ENCODE measurements around the gene XXYLT1. TPM values are rescaled to one million over a fixed set of nuclear protein-coding genes. Genes with fewer than 3 reads are reported as not detected.

XXYLT1 gene
- total and polyA plus RNA-seq, 2 of the 8 experiments (the other 6 are each of a cell fraction or from before 2014, with no cell fraction given): 18.9 to 23.8 TPM

DNA sequence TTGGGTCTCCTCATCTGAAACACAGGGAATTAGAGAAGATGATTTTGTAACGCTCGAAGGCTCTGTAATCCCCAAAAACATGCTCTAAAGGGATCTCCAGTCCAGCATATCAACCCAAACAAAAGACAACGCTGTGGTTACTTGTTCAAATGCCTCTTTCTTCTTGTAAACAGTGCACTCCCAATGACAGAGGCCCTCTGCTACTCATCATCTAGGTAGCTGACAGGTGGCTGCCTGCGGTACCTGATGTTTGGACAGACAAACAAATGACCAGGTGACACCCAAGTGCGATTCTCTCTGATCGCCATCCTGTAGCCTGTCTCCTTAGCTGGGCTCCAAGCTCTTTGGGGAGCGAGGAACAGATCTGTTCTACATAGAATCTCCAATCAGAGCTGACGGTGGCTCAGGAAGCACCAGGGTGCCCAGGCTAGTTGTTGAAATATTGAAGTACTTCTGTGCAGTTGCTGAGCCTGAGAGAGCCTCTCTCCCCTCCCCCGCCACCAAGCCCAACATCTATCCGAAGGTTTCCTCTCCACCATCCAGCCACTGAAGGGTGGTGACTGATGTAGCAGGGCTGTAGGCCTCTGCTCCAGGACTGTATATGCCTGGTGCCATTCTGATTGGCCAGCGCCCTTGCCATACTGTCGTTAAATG, 238.7 kb downstream of the XXYLT1 start (continued):
- TF ChIP-seq, protein P1, sequence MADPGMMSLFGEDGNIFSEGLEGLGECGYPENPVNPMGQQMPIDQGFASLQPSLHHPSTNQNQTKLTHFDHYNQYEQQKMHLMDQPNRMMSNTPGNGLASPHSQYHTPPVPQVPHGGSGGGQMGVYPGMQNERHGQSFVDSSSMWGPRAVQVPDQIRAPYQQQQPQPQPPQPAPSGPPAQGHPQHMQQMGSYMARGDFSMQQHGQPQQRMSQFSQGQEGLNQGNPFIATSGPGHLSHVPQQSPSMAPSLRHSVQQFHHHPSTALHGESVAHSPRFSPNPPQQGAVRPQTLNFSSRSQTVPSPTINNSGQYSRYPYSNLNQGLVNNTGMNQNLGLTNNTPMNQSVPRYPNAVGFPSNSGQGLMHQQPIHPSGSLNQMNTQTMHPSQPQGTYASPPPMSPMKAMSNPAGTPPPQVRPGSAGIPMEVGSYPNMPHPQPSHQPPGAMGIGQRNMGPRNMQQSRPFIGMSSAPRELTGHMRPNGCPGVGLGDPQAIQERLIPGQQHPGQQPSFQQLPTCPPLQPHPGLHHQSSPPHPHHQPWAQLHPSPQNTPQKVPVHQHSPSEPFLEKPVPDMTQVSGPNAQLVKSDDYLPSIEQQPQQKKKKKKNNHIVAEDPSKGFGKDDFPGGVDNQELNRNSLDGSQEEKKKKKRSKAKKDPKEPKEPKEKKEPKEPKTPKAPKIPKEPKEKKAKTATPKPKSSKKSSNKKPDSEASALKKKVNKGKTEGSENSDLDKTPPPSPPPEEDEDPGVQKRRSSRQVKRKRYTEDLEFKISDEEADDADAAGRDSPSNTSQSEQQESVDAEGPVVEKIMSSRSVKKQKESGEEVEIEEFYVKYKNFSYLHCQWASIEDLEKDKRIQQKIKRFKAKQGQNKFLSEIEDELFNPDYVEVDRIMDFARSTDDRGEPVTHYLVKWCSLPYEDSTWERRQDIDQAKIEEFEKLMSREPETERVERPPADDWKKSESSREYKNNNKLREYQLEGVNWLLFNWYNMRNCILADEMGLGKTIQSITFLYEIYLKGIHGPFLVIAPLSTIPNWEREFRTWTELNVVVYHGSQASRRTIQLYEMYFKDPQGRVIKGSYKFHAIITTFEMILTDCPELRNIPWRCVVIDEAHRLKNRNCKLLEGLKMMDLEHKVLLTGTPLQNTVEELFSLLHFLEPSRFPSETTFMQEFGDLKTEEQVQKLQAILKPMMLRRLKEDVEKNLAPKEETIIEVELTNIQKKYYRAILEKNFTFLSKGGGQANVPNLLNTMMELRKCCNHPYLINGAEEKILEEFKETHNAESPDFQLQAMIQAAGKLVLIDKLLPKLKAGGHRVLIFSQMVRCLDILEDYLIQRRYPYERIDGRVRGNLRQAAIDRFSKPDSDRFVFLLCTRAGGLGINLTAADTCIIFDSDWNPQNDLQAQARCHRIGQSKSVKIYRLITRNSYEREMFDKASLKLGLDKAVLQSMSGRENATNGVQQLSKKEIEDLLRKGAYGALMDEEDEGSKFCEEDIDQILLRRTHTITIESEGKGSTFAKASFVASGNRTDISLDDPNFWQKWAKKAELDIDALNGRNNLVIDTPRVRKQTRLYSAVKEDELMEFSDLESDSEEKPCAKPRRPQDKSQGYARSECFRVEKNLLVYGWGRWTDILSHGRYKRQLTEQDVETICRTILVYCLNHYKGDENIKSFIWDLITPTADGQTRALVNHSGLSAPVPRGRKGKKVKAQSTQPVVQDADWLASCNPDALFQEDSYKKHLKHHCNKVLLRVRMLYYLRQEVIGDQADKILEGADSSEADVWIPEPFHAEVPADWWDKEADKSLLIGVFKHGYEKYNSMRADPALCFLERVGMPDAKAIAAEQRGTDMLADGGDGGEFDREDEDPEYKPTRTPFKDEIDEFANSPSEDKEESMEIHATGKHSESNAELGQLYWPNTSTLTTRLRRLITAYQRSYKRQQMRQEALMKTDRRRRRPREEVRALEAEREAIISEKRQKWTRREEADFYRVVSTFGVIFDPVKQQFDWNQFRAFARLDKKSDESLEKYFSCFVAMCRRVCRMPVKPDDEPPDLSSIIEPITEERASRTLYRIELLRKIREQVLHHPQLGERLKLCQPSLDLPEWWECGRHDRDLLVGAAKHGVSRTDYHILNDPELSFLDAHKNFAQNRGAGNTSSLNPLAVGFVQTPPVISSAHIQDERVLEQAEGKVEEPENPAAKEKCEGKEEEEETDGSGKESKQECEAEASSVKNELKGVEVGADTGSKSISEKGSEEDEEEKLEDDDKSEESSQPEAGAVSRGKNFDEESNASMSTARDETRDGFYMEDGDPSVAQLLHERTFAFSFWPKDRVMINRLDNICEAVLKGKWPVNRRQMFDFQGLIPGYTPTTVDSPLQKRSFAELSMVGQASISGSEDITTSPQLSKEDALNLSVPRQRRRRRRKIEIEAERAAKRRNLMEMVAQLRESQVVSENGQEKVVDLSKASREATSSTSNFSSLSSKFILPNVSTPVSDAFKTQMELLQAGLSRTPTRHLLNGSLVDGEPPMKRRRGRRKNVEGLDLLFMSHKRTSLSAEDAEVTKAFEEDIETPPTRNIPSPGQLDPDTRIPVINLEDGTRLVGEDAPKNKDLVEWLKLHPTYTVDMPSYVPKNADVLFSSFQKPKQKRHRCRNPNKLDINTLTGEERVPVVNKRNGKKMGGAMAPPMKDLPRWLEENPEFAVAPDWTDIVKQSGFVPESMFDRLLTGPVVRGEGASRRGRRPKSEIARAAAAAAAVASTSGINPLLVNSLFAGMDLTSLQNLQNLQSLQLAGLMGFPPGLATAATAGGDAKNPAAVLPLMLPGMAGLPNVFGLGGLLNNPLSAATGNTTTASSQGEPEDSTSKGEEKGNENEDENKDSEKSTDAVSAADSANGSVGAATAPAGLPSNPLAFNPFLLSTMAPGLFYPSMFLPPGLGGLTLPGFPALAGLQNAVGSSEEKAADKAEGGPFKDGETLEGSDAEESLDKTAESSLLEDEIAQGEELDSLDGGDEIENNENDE (IDR thresholded peaks at IDR 0.05; ENCODE audit: insufficient replicate concordance, low read length): no peak
- TF ChIP-seq, protein P2, sequence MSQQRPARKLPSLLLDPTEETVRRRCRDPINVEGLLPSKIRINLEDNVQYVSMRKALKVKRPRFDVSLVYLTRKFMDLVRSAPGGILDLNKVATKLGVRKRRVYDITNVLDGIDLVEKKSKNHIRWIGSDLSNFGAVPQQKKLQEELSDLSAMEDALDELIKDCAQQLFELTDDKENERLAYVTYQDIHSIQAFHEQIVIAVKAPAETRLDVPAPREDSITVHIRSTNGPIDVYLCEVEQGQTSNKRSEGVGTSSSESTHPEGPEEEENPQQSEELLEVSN (IDR thresholded peaks at IDR 0.05): no peak
- TF ChIP-seq EZH2 (IDR thresholded peaks at IDR 0.05; ENCODE audit: low read depth, low read length, severe bottlenecking): no peak
